Left ventricle myocardium inferior (tissue), 1 donor: ENCODE measurements around the gene THEM4. TPM values are rescaled to one million over a fixed set of nuclear protein-coding genes. Genes with fewer than 3 reads are reported as not detected.
A peak's percentile ranks its signal among the peaks of the same experiment; 100 is the strongest.

Source experiments
- DNase-seq: peaks from one replicate; pipeline ENCODE4 v3.0.0-alpha.2; 2020
- H3K27ac ChIP-seq: fragments of 200-600 bp; replicated peaks from 2 replicates; pipeline ENCODE4 v1.8.0; 2021
- H3K27me3 ChIP-seq: fragments of 200-600 bp; 2 replicates; pipeline ENCODE4 v1.8.0; 2021; ENCODE audit warnings: low read depth
- H3K36me3 ChIP-seq: fragments of 200-600 bp; 2 replicates; pipeline ENCODE4 v1.8.0; 2021
- H3K4me1 ChIP-seq: fragments of 200-600 bp; 2 replicates; pipeline ENCODE4 v1.8.0; 2021
- H3K4me3 ChIP-seq: fragments of 200-600 bp; 2 replicates; pipeline ENCODE4 v1.8.0; 2021; ENCODE audit warnings: mild to moderate bottlenecking, moderate library complexity
- H3K9me3 ChIP-seq: fragments of 200-600 bp; replicated peaks from 2 replicates; pipeline ENCODE4 v1.8.0; 2021
- intact Hi-C: fragments of 100-400 bp; cut with micrococcal nuclease; formaldehyde crosslinking; loops from one replicate; pipeline ENCODE4 v1.11.0; 2022
- total RNA-seq: library from RNA; stranded (reverse); fragmentation: NEBNext Ultra II Directional; extraction: Animal tissue kit (Norgen Biotek cat#: 25700); gene quantifications from one replicate; pipeline ENCODE4 v1.2.1, GENCODE V29; 2021
- TF ChIP-seq, protein P1 (sequence below): fragments of 200-600 bp; IDR thresholded peaks from 2 replicates; pipeline ENCODE4 v1.8.0; 2021; ENCODE audit warnings: antibody characterized with exemption, mild to moderate bottlenecking, borderline replicate concordance
- donor health status: DM: no; HTN: yes; CAD: no; lungs with severe emphysema.

Gene THEM4
- total RNA-seq, 1 donor from 2014 or later, result 15.8 TPM

DNA sequence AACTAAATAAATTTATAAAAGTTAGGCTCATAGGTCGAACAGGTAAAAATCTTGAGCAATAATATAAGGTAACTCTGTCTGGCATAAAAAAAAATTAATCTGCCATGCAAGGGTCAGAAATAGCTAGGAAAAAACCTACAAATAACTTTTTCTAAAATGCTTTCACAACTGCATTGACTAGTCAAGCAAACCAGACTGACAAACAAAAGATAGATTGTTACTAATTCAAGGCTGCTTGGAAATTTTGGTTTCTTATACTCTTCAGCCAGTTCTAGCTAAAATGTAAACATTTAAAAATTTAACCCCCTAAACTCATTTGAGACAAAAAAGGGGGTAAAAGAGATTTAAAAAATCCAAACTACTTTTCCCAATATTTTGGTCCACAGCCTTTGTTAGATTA lies 43.5 kb upstream of the THEM4 start:
- no peak for DNase-seq
- no peaks in the 10 kb centered on the region for H3K9me3 ChIP-seq
- no peaks in the 10 kb centered on the region for H3K4me1 ChIP-seq
- no peak overlapping the region for H3K4me3 ChIP-seq
- TF ChIP-seq, protein P1, sequence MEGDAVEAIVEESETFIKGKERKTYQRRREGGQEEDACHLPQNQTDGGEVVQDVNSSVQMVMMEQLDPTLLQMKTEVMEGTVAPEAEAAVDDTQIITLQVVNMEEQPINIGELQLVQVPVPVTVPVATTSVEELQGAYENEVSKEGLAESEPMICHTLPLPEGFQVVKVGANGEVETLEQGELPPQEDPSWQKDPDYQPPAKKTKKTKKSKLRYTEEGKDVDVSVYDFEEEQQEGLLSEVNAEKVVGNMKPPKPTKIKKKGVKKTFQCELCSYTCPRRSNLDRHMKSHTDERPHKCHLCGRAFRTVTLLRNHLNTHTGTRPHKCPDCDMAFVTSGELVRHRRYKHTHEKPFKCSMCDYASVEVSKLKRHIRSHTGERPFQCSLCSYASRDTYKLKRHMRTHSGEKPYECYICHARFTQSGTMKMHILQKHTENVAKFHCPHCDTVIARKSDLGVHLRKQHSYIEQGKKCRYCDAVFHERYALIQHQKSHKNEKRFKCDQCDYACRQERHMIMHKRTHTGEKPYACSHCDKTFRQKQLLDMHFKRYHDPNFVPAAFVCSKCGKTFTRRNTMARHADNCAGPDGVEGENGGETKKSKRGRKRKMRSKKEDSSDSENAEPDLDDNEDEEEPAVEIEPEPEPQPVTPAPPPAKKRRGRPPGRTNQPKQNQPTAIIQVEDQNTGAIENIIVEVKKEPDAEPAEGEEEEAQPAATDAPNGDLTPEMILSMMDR, result no peak
- intact Hi-C loops, result no loop called here
- no peaks in the 10 kb centered on the region for H3K36me3 ChIP-seq
- no peaks in the 10 kb centered on the region for H3K27me3 ChIP-seq
- no peak overlapping the region for H3K27ac ChIP-seq

DNA sequence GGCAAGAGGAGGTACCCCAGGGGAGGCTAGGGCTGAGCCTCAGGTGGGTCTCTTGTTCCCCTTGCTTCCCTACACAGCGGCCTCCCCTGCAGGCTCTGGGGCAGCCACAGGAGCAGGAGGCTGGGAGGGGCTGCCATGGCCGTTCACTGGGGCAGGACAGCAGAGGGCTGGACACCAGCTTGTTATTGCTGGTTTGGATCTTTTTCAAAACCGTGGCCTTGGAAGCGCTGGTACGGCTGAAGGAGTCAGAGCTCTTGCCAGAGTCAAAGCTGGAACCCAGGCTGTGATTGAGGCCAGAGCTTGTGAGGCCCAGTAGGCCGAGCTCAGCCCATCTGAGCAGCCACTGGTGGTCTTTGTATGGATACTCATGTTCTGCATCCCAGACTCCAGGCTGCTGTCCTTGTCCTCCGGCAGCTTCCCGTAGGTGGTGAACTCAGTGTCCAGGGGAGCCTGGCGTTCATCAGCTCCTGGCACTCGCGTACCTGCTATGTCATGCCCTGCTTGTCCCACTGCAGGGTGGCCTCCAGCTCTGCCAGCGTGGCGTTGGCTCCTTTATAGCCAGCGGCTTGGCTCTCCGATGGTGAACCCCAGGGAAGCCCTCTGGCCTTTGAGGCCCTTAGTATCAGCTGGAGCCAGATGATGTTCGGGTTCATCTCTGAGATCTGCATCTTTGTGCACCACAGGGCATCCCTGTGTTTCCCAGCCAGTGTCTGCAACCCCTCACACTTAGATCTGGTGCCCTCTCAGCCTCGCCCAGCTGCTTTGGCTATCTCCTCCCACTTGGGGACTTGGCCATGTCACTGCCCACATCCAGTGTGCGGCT lies 40.3 kb upstream of the THEM4 start:
- H3K4me3 ChIP-seq, result no peak overlapping the region
- no peaks in the 10 kb centered on the region for H3K36me3 ChIP-seq
- intact Hi-C loops, result no loop called here
- peaks cover 25% of the 10 kb centered on the region for H3K4me1 ChIP-seq
- TF ChIP-seq, protein P1, result no peak
- H3K9me3 ChIP-seq, result no peaks in the 10 kb centered on the region
- DNase-seq, result no peak
- no peaks in the 10 kb centered on the region for H3K27me3 ChIP-seq
- H3K27ac ChIP-seq, result no peak overlapping the region

DNA sequence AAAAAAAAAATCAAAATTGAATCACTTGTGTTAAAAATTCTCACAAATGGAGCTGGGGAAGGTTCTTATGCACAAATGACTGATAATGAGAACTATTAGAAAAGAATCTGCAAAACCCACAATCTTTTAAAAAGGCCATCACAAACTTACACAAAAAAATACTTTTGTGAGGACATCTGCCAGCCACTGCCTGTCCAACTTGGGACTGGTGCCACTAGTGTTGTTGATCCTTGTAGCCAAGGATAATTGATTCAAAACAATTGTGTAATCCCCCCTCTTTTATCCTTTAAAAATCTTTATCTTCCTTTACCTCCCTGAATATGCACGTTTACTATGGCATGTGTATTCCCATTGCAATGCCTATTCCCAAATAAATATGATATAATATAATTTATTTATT lies 39.2 kb upstream of the THEM4 start:
- Histone ChIP-seq H3K4me3 (no peak overlapping the region), H3K4me1 (peaks cover 36% of the 10 kb centered on the region), H3K36me3 (no peaks in the 10 kb centered on the region), H3K27me3 (no peaks in the 10 kb centered on the region), H3K27ac (no peak overlapping the region), H3K9me3 (no peaks in the 10 kb centered on the region)
- no peak for DNase-seq
- TF ChIP-seq, protein P1, result no peak
- intact Hi-C loops, result no loop called here

DNA sequence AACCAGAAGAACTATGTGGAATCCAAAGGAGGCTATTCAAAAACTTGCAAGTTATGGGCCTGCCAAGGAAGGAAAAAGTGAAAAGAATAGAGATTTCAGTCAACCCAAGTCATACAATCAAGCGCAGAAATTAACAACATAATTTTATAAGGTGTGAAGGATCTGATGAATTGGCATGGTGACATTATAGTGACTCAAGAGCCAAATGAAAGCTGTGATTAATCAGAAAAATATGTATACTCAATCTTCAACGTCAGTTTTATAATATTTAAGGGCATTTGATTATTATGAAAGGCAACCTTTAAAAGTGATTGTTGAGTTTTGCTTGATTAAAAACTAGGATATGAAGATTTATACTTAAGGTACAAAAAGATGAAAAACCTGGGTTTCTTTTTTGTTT lies 37.8 kb upstream of the THEM4 start:
- no peaks in the 10 kb centered on the region for H3K36me3 ChIP-seq
- TF ChIP-seq, protein P1, result no peak
- no peak for DNase-seq
- peak overlapping the region; percentile 91 for H3K27ac ChIP-seq
- H3K4me3 ChIP-seq, result no peak overlapping the region
- intact Hi-C loops, result no loop called here
- H3K4me1 ChIP-seq, result peaks cover 49% of the 10 kb centered on the region
- no peaks in the 10 kb centered on the region for H3K27me3 ChIP-seq
- no peaks in the 10 kb centered on the region for H3K9me3 ChIP-seq

DNA sequence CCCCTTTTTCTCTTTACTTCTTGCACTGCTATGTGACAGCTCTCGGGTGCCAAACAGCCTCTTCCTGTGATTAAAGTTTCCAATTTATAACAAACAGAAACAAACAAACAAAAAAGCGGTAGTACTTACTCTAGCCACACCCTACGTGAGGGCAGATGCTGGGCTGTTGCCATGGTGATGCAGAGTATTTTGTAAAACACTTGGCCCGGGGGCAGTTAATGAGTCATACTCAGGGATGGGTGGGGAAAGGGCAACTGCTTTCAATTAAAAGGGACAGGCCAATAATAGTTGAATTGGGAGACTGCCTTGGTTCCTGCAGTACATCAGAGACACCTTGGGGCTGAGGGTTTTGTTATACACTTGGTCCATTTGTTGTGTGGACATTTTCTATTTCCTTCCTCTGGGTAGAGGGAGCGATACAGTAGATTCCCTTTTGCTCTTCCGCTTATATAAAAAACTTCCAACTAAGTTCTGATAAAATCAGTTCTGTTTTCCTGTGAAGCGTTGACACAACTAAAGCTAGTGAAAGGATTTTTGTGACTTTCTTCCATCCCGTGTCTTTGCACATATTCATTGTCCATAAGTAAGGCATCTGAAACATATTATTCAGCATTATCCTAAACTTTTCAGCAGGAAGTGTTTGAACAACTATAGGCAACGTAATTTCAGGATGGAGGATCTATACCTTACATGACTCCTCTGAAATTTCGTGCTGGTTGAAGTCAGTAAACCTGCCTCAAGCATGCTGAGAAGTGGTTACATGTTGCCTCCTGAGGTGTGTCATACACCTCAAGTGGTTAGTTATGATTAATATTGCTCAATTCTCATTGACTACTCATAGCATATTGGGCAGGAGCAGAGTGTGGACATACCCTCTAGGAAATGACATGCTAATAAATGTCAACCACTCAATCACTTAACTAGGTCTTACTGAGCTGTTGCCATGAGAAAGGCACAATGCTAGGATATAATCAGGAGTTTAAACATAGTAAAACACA lies 36.7 kb upstream of the THEM4 start:
- Histone ChIP-seq H3K36me3 (no peaks in the 10 kb centered on the region), H3K27me3 (no peaks in the 10 kb centered on the region), H3K27ac (peak overlapping the region; percentile 91), H3K4me3 (peak overlapping the region; percentile 37), H3K9me3 (no peaks in the 10 kb centered on the region), H3K4me1 (peaks cover 56% of the 10 kb centered on the region)
- peak; percentile 82 for DNase-seq
- intact Hi-C loops, result no loop called here
- TF ChIP-seq, protein P1, result peak; percentile 13
